GM12874 (cell line): Measurements from ENCODE around the gene DCDC2C.

Source experiments
- TF ChIP-seq, protein P1 (sequence below): IDR thresholded peaks from 2 replicates; pipeline ENCODE4 v1.5.1; 2011; ENCODE audit warnings: low read depth, mild to moderate bottlenecking, control low read depth, low read length, moderate library complexity; ENCODE audit not compliant: insufficient read depth

Gene DCDC2C

DNA sequence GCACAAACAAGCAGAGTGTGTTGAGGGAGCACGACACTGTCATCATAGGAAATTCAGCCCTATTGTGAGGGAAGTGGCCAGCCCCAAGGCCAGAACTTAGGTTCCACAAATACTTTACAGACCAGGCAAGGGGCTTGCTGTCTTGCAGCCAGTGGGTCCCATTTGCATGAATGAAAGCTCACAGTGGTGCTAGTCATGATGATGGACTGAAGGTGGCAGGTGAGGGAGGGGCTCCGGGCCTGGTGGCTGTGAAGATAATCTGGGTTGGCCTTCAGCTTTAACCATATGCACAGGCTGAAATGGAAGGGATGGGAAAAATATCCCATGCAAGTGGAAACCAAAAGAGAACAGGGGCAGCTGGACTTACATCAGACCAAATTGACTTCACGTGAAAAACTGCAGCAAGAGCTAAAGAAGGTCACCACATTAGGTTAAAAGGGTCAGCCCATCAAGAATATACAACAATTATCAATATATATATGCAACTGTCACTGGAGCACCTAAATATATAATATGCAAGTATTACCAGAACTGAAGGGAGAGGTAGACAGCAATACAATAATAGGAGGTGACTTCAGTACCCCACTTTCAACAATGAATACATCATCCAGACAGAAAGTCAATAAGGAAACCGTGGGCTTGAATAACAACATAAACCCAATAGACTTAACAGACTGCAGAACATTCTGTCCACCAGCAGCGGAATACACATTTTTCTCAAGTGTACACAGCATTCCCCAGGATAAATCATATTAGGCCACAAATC is 39.6 kb downstream of the DCDC2C start:
- TF ChIP-seq, protein P1, sequence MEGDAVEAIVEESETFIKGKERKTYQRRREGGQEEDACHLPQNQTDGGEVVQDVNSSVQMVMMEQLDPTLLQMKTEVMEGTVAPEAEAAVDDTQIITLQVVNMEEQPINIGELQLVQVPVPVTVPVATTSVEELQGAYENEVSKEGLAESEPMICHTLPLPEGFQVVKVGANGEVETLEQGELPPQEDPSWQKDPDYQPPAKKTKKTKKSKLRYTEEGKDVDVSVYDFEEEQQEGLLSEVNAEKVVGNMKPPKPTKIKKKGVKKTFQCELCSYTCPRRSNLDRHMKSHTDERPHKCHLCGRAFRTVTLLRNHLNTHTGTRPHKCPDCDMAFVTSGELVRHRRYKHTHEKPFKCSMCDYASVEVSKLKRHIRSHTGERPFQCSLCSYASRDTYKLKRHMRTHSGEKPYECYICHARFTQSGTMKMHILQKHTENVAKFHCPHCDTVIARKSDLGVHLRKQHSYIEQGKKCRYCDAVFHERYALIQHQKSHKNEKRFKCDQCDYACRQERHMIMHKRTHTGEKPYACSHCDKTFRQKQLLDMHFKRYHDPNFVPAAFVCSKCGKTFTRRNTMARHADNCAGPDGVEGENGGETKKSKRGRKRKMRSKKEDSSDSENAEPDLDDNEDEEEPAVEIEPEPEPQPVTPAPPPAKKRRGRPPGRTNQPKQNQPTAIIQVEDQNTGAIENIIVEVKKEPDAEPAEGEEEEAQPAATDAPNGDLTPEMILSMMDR = no peak

DNA sequence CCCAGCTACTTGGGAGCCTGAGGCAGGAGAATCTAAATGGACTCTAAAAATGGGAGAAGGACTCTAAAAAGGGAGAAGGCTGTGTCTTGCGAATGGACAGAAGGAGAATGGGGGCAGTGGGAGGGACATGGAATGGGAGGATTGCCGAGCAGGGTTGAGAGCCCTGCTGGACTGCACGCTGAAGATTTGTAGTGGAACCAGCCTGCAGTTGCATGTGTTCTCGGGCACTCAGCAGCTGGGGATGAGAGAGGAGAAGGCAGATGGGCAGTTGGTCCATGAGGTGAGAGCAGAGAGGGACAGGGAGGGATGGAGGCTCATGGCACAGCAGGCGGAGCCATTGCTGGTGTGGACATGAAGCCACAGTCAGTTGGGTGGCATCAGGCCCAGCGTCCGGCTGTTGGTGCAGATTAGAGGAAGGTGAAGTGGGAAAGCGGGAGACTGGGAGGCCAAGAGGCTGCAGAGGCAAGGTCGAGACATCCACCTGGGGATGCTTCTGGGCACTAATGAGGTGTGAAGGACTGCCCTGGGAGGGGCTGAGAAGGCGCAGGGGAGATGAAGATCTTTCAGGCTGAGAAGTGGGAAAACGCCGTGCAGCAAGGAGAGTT is 40.7 kb downstream of the DCDC2C start:
- TF ChIP-seq, protein P1 = no peak

DNA sequence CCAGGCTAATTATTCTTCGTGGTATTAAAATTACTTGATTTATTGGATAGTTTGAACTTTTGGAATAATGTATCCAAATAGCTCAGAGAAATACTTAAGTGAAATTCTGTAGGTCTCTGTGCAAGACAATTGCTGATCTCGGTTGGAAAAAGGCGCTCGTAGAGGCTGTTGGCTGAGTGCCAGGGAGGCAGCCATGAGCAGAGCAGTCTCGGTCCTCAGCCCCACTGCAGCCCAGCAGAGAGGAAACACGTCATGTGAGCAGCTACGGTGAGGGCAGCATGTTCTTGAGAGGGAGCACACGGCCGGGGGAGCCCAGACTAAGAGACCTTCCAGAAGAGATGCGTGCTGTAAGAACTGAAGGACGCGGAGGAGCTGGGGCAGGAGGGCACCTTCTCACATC is 42.5 kb downstream of the DCDC2C start:
- TF ChIP-seq, protein P1 = no peak

DNA sequence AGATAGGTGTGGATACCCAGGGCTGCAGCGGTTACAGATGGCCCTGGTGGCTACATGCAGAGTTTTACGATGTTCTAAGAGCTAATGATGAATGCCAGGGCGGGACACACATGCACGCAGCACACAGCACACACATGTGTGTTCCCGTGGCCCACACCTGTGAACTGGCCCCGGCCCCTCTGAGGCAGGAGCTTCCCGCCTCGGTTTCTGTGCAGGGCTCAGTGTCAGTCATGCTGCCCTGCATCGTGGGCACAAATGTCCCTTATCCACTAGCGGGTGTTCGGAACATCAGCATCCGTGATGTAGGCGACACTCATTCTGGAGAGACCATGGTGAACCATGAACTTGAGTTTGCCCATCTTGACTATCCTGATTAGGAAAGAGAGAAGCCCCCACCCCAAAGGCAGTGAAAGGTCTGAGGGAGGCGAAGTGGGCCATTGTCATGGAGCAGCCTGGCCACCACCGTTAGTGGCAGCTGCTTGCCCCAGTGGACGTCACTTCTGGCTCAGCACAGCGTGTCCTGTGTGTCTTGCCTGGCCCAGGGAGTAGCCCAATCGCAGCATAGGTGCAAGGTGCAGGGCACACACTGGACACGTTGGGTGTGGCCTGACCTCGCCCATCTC is 43.8 kb downstream of the DCDC2C start:
- TF ChIP-seq, protein P1 = no peak

DNA sequence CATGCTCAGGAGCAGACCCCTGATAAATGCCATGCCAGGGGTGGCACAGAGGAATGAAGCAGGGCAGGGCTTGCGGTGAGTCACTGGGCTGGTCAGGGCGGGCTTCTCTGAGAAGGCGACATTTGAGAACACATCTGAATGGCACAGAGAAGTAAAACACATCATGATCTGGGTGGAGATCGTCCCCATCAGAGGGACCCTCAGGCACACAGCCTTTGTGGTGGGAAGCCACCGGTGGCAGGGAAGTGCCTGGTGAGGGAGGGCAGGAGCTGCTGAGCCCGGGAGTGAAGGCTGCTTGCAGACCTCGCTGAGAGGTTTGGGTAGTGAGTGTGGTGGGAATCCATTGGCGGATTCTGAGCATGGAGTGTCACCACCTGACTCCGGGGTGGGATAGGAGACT is 44.5 kb downstream of the DCDC2C start:
- TF ChIP-seq, protein P1 = no peak

DNA sequence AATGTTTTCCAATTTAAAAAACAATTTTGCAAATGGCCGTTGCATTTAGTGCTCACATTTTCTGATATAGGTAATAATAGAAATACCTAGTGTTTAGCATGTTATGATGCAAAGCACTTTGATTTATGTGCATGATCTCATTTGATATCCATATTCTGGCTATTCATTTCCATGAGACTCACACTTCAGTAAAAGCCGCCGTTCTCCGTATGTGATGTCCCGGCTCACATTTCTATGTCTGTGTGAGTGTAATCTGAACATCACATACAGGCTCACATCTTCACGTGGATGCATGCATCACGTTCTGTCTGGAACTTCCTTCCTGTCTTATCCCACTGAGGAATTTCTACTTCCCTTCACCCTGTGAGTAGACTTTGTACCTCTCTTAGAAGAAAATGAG is 45.8 kb downstream of the DCDC2C start:
- TF ChIP-seq, protein P1 = no peak

DNA sequence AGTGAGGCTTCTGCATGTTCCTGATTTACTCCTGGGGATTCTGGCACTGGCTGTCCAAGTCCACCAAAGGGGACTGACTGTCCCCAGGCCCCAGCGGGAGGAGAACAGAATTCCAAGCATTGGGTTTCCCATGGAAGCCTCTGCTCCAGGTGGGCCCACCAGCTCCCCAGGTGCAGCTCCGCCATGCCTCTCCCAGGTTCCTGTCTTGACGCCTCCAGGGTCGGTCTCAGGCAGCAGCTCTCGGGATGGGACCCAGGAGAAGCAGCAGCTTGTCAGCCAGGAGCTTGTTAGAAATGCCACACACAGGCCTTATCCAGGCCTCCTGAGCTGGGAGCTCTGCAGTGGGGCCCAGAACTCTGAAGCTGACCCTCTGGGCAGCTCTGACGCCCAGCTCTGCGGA is 47.9 kb downstream of the DCDC2C start:
- TF ChIP-seq, protein P1 = no peak
